Neural crest cell (in vitro differentiated cells): ENCODE results near the gene COL4A3. TPM values are rescaled to one million over a fixed set of nuclear protein-coding genes. Genes with fewer than 3 reads are reported as not detected.
"Not testable (repeated sequence)": the region's sequence is repeated elsewhere in the genome, so short reads cannot be mapped to it uniquely, and the experiment has no call there.

Experiments
- DNase-seq: peaks from one replicate; pipeline ENCODE4 v3.0.0; 2021; ENCODE audit warnings: low read depth, mixed read lengths, low spot score
- H3K27ac Mint-ChIP-seq: one replicate; pipeline ENCODE4 v1.8.0; 2021; ENCODE audit warnings: mild to moderate bottlenecking, mixed read lengths; ENCODE audit not compliant: unreplicated experiment
- H3K27me3 Mint-ChIP-seq: 2 replicates; pipeline ENCODE4 v1.8.0; 2021; ENCODE audit warnings: low read depth, mild to moderate bottlenecking, mixed read lengths
- H3K36me3 Mint-ChIP-seq: 2 replicates; pipeline ENCODE4 v1.8.0; 2021; ENCODE audit warnings: low read depth, mild to moderate bottlenecking, mixed read lengths
- H3K4me1 Mint-ChIP-seq: 2 replicates; pipeline ENCODE4 v1.8.0; 2021; ENCODE audit warnings: mixed read lengths
- H3K4me3 Mint-ChIP-seq: one replicate; pipeline ENCODE4 v1.8.0; 2021; ENCODE audit warnings: mild to moderate bottlenecking, mixed read lengths
- H3K9me3 Mint-ChIP-seq: 2 replicates; pipeline ENCODE4 v1.8.0; 2021; ENCODE audit warnings: mixed read lengths
- total RNA-seq: library from RNA; stranded (reverse); gene quantifications from 2 replicates; pipeline ENCODE4 v1.2.1, GENCODE V29; 2021
- TF ChIP-seq, protein P1 (sequence below): fragments of 200-600 bp; sonication (generic); conservative IDR thresholded peaks from 2 replicates; pipeline ENCODE4 v1.5.0; 2021; ENCODE audit warnings: antibody characterized with exemption, mild to moderate bottlenecking

Gene COL4A3
- total RNA-seq, 1 donor from 2014 or later = not detected

DNA sequence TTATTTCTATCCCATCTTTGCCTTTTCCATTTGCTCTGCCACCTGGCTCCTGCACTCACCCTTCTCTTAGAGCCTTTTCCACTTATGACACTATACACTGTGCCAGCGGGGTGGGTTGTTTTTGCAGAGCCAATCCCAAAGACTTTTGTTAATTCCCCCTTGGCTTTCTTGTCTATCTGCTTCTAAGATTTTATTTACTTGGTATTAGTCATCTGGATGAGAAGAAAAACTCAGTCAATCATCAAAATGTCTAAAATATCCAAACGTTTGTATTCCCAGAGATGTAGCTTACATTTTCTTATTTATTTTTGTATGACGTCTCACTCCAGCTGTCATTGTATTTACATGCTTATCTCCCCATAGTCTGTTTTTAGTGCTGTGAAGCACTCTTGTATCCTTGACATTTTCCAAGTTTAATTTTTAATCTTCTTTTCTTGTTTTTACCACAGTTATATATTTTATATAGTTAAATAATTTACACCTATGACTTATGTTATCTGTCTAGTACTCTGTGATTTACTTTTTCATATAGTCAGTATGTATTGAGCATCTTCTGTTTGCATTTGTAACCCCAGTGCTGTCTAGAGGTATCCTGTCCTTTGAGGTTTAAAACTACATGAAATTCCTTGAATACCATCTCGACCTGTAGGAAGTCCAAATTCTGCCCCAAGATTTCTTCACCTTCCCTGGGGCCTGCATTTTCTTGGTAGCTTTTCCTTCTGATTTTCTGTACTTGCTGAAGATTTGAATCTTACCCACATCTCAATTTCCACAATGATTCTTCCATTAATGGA lies 55.1 kb downstream of the COL4A3 start:
- Mint-ChIP-seq H3K27ac (no peak overlapping the region), H3K4me1 (no peaks in the 10 kb centered on the region), H3K36me3 (no peaks in the 10 kb centered on the region), H3K9me3 (no peaks in the 10 kb centered on the region), H3K27me3 (no peaks in the 10 kb centered on the region), H3K4me3 (no peak overlapping the region)
- no peak for DNase-seq
- TF ChIP-seq, protein P1, sequence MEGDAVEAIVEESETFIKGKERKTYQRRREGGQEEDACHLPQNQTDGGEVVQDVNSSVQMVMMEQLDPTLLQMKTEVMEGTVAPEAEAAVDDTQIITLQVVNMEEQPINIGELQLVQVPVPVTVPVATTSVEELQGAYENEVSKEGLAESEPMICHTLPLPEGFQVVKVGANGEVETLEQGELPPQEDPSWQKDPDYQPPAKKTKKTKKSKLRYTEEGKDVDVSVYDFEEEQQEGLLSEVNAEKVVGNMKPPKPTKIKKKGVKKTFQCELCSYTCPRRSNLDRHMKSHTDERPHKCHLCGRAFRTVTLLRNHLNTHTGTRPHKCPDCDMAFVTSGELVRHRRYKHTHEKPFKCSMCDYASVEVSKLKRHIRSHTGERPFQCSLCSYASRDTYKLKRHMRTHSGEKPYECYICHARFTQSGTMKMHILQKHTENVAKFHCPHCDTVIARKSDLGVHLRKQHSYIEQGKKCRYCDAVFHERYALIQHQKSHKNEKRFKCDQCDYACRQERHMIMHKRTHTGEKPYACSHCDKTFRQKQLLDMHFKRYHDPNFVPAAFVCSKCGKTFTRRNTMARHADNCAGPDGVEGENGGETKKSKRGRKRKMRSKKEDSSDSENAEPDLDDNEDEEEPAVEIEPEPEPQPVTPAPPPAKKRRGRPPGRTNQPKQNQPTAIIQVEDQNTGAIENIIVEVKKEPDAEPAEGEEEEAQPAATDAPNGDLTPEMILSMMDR = no peak

DNA sequence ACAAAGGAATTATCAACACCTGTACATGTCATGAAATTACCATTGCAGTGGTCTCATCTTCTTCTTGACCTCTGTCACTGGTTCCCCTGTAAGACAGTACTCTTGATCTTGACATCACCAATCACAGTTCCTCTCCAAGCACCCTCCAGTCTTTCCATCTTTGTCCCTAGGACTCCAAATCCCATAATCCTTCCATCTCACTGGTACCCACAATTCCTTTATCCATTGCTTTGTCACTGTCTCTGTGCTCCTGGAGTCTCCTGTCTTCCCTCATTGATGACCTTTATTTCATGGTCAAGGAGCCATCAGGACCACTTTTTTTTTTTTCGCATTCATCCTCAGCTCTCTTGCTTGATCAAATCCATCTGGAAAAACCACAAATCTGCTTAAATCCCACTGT lies 56.7 kb downstream of the COL4A3 start:
- H3K27me3 Mint-ChIP-seq = no peaks in the 10 kb centered on the region
- TF ChIP-seq, protein P1 = no peak
- no peak overlapping the region for H3K27ac Mint-ChIP-seq
- no peak overlapping the region for H3K4me3 Mint-ChIP-seq
- no peaks in the 10 kb centered on the region for H3K36me3 Mint-ChIP-seq
- no peaks in the 10 kb centered on the region for H3K4me1 Mint-ChIP-seq
- H3K9me3 Mint-ChIP-seq = no peaks in the 10 kb centered on the region
- no peak for DNase-seq

DNA sequence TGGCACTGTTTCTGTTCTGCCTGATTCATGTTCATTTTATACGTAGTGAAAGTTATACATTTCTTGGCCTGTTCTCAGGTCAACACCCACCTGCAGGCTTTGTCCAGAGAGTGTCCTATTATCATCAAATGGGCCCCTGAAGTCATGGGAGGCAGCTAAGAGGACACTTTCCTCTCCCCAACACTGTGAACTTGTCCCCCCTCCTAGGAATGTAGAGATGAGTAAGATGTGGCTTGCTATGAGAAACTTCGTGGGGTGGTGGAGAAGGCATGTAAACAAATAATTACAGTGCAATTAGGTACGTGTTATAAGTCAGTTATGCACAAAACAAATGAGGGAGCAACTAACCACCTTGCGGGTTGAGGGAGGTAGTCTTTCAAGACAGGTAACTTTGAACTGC lies 57.9 kb downstream of the COL4A3 start:
- no peaks in the 10 kb centered on the region for H3K4me1 Mint-ChIP-seq
- no peak overlapping the region for H3K27ac Mint-ChIP-seq
- no peak overlapping the region for H3K4me3 Mint-ChIP-seq
- TF ChIP-seq, protein P1 = no peak
- DNase-seq = no peak
- no peaks in the 10 kb centered on the region for H3K36me3 Mint-ChIP-seq
- no peaks in the 10 kb centered on the region for H3K27me3 Mint-ChIP-seq
- H3K9me3 Mint-ChIP-seq = no peaks in the 10 kb centered on the region

DNA sequence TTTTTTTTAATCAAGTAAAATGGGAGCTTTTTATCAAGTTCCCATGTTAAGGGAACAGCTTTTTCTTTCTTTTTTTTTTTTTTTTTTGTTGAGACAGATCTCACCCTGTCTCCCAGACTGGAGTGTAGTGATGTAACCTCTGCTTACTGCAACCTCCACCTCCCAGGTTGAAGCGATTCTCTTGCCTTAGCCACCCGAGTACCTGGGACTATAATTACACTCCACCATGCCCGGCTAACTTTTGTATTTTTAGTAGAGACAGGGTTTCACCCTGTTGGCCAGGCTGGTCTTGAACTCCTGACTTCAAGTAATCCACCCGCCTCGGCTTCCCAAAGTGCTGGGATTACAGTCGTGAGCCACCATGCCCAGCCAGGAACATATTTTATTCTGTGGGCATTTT lies 61.2 kb downstream of the COL4A3 start:
- H3K36me3 Mint-ChIP-seq, H3K9me3 Mint-ChIP-seq, H3K27me3 Mint-ChIP-seq, DNase-seq, H3K27ac Mint-ChIP-seq, H3K4me1 Mint-ChIP-seq, H3K4me3 Mint-ChIP-seq: not testable (repeated sequence)

DNA sequence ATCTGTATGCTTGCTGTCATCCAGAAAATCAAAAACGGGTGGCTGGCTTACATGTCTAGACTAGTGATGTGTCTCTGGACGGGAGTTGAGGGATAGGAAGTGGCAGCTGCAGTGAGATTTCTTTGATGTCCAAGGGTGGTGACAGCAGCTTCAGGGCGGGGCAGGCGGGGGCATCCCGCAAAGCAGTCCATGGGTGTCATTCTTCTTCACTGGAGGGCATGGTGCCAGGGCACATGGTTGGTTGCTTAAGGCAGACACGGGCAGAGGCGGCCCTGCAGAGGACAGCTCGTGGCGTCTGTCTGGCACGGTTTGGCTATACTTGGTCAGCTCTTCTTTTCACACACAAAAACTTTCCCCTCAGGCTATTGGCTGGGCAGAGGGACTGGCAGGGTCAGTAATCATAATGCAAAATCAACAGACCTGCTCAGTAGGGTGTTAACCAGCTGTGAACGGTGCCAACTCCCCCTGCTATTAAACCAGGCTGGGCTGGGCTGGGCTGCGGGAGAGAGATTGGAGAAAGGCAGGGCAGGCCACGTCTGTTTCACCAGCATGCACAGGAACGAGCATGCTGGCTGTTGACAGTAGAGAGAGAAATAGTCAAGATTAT lies 63.7 kb downstream of the COL4A3 start:
- TF ChIP-seq, protein P1 = no peak
- H3K27ac Mint-ChIP-seq = no peak overlapping the region
- H3K27me3 Mint-ChIP-seq = no peaks in the 10 kb centered on the region
- H3K9me3 Mint-ChIP-seq = peaks cover 6% of the 10 kb centered on the region
- H3K4me1 Mint-ChIP-seq = no peaks in the 10 kb centered on the region
- H3K36me3 Mint-ChIP-seq = no peaks in the 10 kb centered on the region
- no peak for DNase-seq
- no peak overlapping the region for H3K4me3 Mint-ChIP-seq

DNA sequence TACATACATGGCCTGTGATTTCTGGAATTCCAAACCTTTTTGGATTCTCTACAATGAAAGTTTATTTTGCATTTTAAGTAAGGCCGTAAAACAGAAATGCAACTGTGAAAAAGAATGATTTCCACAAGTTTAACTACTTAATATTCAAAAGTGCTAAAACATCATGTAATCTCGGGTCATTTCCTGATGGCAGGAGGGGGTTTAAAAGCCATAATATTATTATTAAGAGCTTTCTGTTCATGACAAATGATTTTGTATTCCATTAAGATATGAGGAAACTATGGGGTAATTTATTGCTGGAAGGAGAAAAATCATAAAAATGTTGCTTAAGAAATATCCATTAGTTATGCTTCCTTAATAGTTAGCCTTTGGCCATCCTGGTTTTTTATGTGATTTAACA lies 65.7 kb downstream of the COL4A3 start:
- TF ChIP-seq, protein P1 = no peak
- H3K9me3 Mint-ChIP-seq = peaks cover 6% of the 10 kb centered on the region
- no peak overlapping the region for H3K27ac Mint-ChIP-seq
- H3K36me3 Mint-ChIP-seq = no peaks in the 10 kb centered on the region
- no peak overlapping the region for H3K4me3 Mint-ChIP-seq
- H3K27me3 Mint-ChIP-seq = peaks cover 3% of the 10 kb centered on the region
- no peaks in the 10 kb centered on the region for H3K4me1 Mint-ChIP-seq
- DNase-seq = no peak
